HL-60 (cell line): ENCODE data around the gene SNAPIN.

Source experiments
- DNase-seq, 2 experiments: peaks; one replicate each; pipeline ENCODE4 v3.0.0-alpha.2; 2010 to 2020; ENCODE audit warnings: low read depth in 1 of 2, low spot score in 1 of 2
- H3K27ac ChIP-seq: fragments of 250-450 bp; sonication (Bioruptor Pico); replicated peaks from 2 replicates; pipeline ENCODE4 v1.5.1; 2020; ENCODE audit warnings: mild to moderate bottlenecking, moderate library complexity
- H3K27me3 ChIP-seq: fragments of 250-450 bp; sonication (Bioruptor Pico); 2 replicates; pipeline ENCODE4 v1.5.1; 2021; ENCODE audit warnings: mild to moderate bottlenecking, moderate library complexity; ENCODE audit not compliant: insufficient read depth, poor library complexity, severe bottlenecking
- H3K4me3 ChIP-seq: replicated peaks from 2 replicates; pipeline ENCODE4 v1.5.1; 2011; ENCODE audit warnings: mild to moderate bottlenecking, control low read depth, low read length; ENCODE audit not compliant: insufficient read depth
- GABPA ChIP-seq: IDR thresholded peaks from 2 replicates; pipeline ENCODE4 v1.6.1; 2012; ENCODE audit warnings: low read depth
- POLR2AphosphoS5 ChIP-seq: IDR thresholded peaks from 2 replicates; pipeline ENCODE4 v1.6.1; 2012; ENCODE audit warnings: low read depth
- SPI1 ChIP-seq: IDR thresholded peaks from 2 replicates; pipeline ENCODE4 v1.6.1; 2012; ENCODE audit warnings: low read depth, mild to moderate bottlenecking, borderline replicate concordance
- TF ChIP-seq, protein P1 (sequence below): IDR thresholded peaks from 2 replicates; pipeline ENCODE4 v1.6.1; 2012; ENCODE audit warnings: low read depth; ENCODE audit not compliant: insufficient replicate concordance
- TF ChIP-seq, protein P2 (sequence below): IDR thresholded peaks from one replicate; pipeline ENCODE4 v1.5.1; 2011; ENCODE audit warnings: low read length, control low read depth, inconsistent platforms; ENCODE audit not compliant: insufficient read depth

The SNAPIN gene

DNA sequence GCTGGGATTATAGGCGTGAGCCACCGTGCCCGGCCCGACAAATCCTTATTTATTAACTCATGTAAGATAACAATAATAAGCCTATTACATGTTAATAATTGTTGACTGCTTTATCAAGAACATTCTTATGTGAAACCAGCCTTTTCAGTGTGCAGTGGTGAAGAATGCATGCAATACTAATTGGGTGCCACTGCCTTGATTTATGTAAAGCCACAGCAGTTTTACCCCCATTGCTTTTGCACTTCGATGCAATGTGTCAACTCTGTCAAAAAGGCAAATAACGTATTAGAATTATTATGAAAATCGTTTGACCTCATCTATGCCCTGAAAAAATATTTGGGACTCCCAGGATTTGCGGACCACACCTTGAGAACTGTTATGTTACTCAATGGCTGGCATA, 38.2 kb downstream of the SNAPIN start:
- H3K27me3 ChIP-seq = no peaks in the 10 kb centered on the region
- TF ChIP-seq GABPA = no peak
- TF ChIP-seq POLR2AphosphoS5 = no peak
- TF ChIP-seq, protein P1, sequence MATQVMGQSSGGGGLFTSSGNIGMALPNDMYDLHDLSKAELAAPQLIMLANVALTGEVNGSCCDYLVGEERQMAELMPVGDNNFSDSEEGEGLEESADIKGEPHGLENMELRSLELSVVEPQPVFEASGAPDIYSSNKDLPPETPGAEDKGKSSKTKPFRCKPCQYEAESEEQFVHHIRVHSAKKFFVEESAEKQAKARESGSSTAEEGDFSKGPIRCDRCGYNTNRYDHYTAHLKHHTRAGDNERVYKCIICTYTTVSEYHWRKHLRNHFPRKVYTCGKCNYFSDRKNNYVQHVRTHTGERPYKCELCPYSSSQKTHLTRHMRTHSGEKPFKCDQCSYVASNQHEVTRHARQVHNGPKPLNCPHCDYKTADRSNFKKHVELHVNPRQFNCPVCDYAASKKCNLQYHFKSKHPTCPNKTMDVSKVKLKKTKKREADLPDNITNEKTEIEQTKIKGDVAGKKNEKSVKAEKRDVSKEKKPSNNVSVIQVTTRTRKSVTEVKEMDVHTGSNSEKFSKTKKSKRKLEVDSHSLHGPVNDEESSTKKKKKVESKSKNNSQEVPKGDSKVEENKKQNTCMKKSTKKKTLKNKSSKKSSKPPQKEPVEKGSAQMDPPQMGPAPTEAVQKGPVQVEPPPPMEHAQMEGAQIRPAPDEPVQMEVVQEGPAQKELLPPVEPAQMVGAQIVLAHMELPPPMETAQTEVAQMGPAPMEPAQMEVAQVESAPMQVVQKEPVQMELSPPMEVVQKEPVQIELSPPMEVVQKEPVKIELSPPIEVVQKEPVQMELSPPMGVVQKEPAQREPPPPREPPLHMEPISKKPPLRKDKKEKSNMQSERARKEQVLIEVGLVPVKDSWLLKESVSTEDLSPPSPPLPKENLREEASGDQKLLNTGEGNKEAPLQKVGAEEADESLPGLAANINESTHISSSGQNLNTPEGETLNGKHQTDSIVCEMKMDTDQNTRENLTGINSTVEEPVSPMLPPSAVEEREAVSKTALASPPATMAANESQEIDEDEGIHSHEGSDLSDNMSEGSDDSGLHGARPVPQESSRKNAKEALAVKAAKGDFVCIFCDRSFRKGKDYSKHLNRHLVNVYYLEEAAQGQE = no peak
- TF ChIP-seq, protein P2, sequence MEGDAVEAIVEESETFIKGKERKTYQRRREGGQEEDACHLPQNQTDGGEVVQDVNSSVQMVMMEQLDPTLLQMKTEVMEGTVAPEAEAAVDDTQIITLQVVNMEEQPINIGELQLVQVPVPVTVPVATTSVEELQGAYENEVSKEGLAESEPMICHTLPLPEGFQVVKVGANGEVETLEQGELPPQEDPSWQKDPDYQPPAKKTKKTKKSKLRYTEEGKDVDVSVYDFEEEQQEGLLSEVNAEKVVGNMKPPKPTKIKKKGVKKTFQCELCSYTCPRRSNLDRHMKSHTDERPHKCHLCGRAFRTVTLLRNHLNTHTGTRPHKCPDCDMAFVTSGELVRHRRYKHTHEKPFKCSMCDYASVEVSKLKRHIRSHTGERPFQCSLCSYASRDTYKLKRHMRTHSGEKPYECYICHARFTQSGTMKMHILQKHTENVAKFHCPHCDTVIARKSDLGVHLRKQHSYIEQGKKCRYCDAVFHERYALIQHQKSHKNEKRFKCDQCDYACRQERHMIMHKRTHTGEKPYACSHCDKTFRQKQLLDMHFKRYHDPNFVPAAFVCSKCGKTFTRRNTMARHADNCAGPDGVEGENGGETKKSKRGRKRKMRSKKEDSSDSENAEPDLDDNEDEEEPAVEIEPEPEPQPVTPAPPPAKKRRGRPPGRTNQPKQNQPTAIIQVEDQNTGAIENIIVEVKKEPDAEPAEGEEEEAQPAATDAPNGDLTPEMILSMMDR = no peak
- no peak for TF ChIP-seq SPI1
- H3K27ac ChIP-seq = no peak overlapping the region
- no peak overlapping the region for H3K4me3 ChIP-seq
- DNase-seq = no peak

DNA sequence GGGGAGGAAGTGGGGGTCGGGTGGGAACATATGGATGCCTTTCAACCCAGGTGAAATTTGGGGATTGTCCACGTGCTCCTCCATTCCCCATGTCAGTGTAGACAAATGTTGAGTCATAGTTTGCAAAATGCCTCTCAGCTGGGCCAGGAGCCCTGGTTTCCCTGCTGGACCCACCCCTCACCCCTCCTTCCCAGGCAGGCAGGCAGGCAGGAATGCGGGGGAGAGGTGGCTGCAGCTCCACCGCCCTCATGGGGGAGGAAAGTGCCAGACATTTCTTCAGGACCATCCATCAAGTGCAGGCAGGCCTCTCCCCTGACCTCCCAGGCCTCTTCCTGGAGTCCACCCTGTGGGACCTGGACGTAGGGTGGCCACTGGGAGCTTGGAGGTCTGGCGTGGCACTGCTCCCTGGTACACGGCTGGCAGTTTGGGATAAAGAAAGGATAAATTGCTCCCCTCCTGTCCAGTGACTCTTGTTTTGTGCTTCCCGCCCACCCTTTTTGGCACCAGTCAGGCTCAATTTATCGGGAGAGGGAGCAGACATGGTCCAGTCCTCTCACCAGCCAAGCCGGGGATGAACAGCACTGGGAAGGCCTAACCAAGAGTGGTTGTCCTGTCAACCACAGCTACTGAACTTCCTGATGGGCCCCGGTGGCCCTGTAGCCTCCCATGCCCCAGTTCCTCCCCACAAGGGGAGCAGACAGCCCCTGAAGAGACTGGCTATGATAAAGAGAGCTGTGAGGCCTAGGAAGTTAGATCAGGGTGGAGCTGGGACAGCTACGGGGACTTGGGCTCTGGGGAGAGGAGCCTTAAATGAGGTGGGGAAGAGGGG, 38.9 kb downstream of the SNAPIN start:
- no peak for DNase-seq
- Histone ChIP-seq H3K27me3 (no peaks in the 10 kb centered on the region), H3K4me3 (no peak overlapping the region), H3K27ac (no peak overlapping the region)
- no peak for TF ChIP-seq SPI1
- TF ChIP-seq GABPA = no peak
- TF ChIP-seq, protein P1 = no peak
- TF ChIP-seq, protein P2 = no peak
- TF ChIP-seq POLR2AphosphoS5 = no peak

DNA sequence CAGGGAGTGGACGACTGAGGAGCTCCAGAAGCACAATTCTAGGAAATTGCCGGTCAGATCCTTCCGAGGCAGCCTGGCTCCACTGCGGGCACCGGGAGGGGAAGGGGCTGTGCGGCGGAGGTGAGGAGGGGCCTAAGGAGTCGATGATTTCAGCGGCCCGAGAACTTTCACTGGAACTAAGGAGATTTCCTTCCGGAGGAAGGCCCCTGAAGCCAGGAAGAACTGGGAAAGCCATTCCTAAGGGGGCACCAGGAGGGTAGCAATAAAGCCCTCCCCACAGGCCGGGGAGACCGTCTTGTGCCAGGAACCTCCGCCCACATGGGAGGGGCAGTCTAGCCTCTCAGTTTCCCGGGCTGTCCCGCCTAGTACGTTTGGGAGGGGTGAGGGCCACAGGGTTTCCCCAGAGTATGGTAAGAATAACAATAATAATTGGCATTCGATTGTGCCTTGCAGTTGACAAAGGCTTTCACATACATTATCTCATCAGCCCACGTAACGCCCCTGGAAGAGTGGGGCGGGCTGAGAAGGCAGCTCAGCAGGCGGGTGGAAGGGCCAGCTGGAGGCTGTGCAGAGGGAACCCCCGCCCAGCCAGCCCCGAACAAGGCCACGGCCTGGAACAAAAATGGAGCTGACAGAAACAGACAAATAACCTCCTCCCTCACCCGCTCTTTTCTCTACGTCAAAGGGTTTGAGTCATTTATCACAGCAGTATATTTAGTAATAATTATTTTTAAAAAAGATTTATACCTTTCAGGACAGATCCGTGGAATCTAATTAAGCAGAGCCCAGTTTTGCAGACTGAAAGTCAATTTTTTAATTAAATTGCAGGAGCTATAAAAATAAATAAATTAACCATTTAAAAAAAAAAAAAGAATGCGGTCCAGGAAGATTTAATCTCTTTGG, 39.8 kb downstream of the SNAPIN start:
- TF ChIP-seq GABPA (no peak), POLR2AphosphoS5 (no peak), SPI1 (no peak)
- TF ChIP-seq, protein P1 = no peak
- TF ChIP-seq, protein P2 = no peak
- no peak overlapping the region for H3K4me3 ChIP-seq
- no peaks in the 10 kb centered on the region for H3K27me3 ChIP-seq
- no peak for DNase-seq
- no peak overlapping the region for H3K27ac ChIP-seq
